Liver (tissue), 3 donors: ENCODE data around the gene UBA52.

ENCODE experiments used
- ATF3 ChIP-seq: IDR thresholded peaks from 2 replicates; pipeline ENCODE4 v1.6.1; 2016; ENCODE audit warnings: antibody characterized with exemption
- EGR1 ChIP-seq, 2 donors: IDR thresholded peaks; 2 replicates each; pipeline ENCODE4 v1.6.1; 2016 to 2018; ENCODE audit warnings: antibody characterized with exemption in 2 of 2, low read depth in 2 of 2
- FOXA1 ChIP-seq: IDR thresholded peaks from 2 replicates; pipeline ENCODE4 v1.6.1; 2016; ENCODE audit warnings: antibody characterized with exemption
- GABPA ChIP-seq, 2 donors: IDR thresholded peaks in 1 of 2; conservative IDR thresholded peaks in 1 of 2; 2 replicates each; pipeline ENCODE4 v1.6.1; 2016; ENCODE audit warnings: antibody characterized with exemption in 2 of 2, mild to moderate bottlenecking in 1 of 2, moderate library complexity in 1 of 2
- MAX ChIP-seq: IDR thresholded peaks from 2 replicates; pipeline ENCODE4 v1.6.1; 2016; ENCODE audit warnings: antibody characterized with exemption
- RAD21 ChIP-seq, 2 donors: IDR thresholded peaks; 2 replicates each; pipeline ENCODE4 v1.6.1; 2016; ENCODE audit warnings: antibody characterized with exemption in 2 of 2, mild to moderate bottlenecking in 2 of 2
- REST ChIP-seq: IDR thresholded peaks from 2 replicates; pipeline ENCODE4 v1.6.1; 2016; ENCODE audit warnings: antibody characterized with exemption, mild to moderate bottlenecking
- RXRA ChIP-seq, 2 donors: IDR thresholded peaks; 2 replicates each; pipeline ENCODE4 v1.6.1; 2017 to 2018; ENCODE audit warnings: antibody characterized with exemption in 2 of 2, mild to moderate bottlenecking in 1 of 2
- SP1 ChIP-seq: IDR thresholded peaks from 2 replicates; pipeline ENCODE4 v1.6.1; 2018; ENCODE audit warnings: antibody characterized with exemption, mild to moderate bottlenecking
- TAF1 ChIP-seq: conservative IDR thresholded peaks from 2 replicates; pipeline ENCODE4 v1.6.1; 2016; ENCODE audit warnings: antibody characterized with exemption, mild to moderate bottlenecking
- YY1 ChIP-seq: IDR thresholded peaks from 2 replicates; pipeline ENCODE4 v1.6.1; 2016; ENCODE audit warnings: antibody characterized with exemption, mild to moderate bottlenecking
- TF ChIP-seq, protein P1 (sequence below): fragments of 150-350 bp; IDR thresholded peaks from 2 replicates; pipeline ENCODE4 v1.5.1; 2017; ENCODE audit warnings: improper control_type of control experiment, low read depth, low read length; ENCODE audit not compliant: missing input control
- TF ChIP-seq, protein P2 (sequence below): IDR thresholded peaks from 2 replicates; pipeline ENCODE4 v1.6.1; 2016; ENCODE audit warnings: antibody characterized with exemption
- donor health status: healthy.
- donor health status: healthy.

DNA sequence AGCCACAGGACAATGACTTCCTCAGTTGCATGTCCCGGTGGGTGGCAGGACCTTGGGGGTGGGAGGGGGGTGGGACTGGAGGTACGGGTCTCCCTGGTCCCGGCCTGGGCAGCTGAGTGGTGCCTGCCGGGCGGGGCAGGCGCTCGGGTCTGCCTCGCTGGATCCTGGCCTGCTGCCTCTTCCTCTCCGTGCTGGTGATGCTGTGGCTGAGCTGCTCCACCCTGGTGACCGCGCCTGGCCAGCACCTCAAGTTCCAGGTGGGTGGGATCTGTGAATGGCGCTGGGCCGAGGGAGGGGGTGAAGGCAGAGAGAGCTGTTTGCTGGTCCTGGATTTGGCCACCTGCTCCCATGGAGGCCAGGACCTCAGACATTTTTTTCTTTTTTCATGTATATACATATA is 46.6 kb downstream of the UBA52 start:
- TF ChIP-seq, protein P1, sequence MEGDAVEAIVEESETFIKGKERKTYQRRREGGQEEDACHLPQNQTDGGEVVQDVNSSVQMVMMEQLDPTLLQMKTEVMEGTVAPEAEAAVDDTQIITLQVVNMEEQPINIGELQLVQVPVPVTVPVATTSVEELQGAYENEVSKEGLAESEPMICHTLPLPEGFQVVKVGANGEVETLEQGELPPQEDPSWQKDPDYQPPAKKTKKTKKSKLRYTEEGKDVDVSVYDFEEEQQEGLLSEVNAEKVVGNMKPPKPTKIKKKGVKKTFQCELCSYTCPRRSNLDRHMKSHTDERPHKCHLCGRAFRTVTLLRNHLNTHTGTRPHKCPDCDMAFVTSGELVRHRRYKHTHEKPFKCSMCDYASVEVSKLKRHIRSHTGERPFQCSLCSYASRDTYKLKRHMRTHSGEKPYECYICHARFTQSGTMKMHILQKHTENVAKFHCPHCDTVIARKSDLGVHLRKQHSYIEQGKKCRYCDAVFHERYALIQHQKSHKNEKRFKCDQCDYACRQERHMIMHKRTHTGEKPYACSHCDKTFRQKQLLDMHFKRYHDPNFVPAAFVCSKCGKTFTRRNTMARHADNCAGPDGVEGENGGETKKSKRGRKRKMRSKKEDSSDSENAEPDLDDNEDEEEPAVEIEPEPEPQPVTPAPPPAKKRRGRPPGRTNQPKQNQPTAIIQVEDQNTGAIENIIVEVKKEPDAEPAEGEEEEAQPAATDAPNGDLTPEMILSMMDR, result no peak
- no peak for TF ChIP-seq EGR1 (IDR thresholded peaks at IDR 0.05; ENCODE audit: low read depth in 2 of 2)
- TF ChIP-seq REST, result no peak
- TF ChIP-seq, protein P2, sequence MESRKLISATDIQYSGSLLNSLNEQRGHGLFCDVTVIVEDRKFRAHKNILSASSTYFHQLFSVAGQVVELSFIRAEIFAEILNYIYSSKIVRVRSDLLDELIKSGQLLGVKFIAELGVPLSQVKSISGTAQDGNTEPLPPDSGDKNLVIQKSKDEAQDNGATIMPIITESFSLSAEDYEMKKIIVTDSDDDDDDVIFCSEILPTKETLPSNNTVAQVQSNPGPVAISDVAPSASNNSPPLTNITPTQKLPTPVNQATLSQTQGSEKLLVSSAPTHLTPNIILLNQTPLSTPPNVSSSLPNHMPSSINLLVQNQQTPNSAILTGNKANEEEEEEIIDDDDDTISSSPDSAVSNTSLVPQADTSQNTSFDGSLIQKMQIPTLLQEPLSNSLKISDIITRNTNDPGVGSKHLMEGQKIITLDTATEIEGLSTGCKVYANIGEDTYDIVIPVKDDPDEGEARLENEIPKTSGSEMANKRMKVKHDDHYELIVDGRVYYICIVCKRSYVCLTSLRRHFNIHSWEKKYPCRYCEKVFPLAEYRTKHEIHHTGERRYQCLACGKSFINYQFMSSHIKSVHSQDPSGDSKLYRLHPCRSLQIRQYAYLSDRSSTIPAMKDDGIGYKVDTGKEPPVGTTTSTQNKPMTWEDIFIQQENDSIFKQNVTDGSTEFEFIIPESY, result no peak
- no peak for TF ChIP-seq TAF1
- TF ChIP-seq GABPA (IDR thresholded peaks at IDR 0.05 in 1 of 2, conservative IDR thresholded peaks at IDR 0.05 in 1 of 2), result no peak
- no peak for TF ChIP-seq MAX
- TF ChIP-seq YY1, result no peak
- no peak for TF ChIP-seq RAD21 (IDR thresholded peaks at IDR 0.05)
- no peak for TF ChIP-seq FOXA1
- TF ChIP-seq ATF3, result no peak
- no peak for TF ChIP-seq SP1
- TF ChIP-seq RXRA (IDR thresholded peaks at IDR 0.05), result no peak
